NT2/D1 (cell line): Measurements from ENCODE around the gene SLC6A5.

Experiments used
- DNase-seq: peaks from one replicate; pipeline ENCODE4 v3.0.0-alpha.2; 2011; ENCODE audit warnings: low read depth, low spot score
- H3K27me3 ChIP-seq: 2 replicates; pipeline ENCODE4 v1.6.0; 2011; ENCODE audit warnings: mild to moderate bottlenecking; ENCODE audit not compliant: insufficient read length, insufficient read depth
- H3K36me3 ChIP-seq: 2 replicates; pipeline ENCODE4 v1.6.1; 2011; ENCODE audit warnings: mild to moderate bottlenecking, low read length, mixed read lengths; ENCODE audit not compliant: insufficient read depth, insufficient read length
- H3K4me1 ChIP-seq: 2 replicates; pipeline ENCODE4 v1.5.1; 2011; ENCODE audit not compliant: insufficient read depth, insufficient read length
- H3K4me3 ChIP-seq: 2 replicates; pipeline ENCODE4 v1.5.1; 2011; ENCODE audit warnings: low read depth; ENCODE audit not compliant: insufficient read length
- H3K9ac ChIP-seq: 2 replicates; pipeline ENCODE4 v1.6.0; 2011; ENCODE audit warnings: low read depth; ENCODE audit not compliant: insufficient read length
- H3K9me3 ChIP-seq: 2 replicates; pipeline ENCODE4 v1.5.1; 2011; ENCODE audit warnings: mild to moderate bottlenecking, low read length; ENCODE audit not compliant: insufficient read depth
- SUZ12 ChIP-seq: IDR thresholded peaks from 2 replicates; pipeline ENCODE4 v1.6.1; 2011; ENCODE audit not compliant: insufficient read length, insufficient read depth; ENCODE audit errors: extremely low read depth
- YY1 ChIP-seq: IDR thresholded peaks from 2 replicates; pipeline ENCODE4 v1.6.1; 2011; ENCODE audit not compliant: insufficient read length, insufficient read depth
- ZNF274 ChIP-seq: IDR thresholded peaks from 2 replicates; pipeline ENCODE4 v1.6.1; 2011; ENCODE audit warnings: mild to moderate bottlenecking, low read depth, low read length

Gene SLC6A5

GRCh38 chr11:20605602-20606091 is 6.2 kb downstream of the SLC6A5 start:
- H3K36me3 ChIP-seq = no peaks in the 10 kb centered on the region
- TF ChIP-seq ZNF274 (no peak), YY1 (no peak), SUZ12 (no peak)

GRCh38 chr11:20608934-20609333 is 9.5 kb downstream of the SLC6A5 start:
- Histone ChIP-seq H3K9me3 (no peaks in the 10 kb centered on the region), H3K27me3 (peaks cover 7% of the 10 kb centered on the region), H3K4me1 (peaks cover 5% of the 10 kb centered on the region), H3K36me3 (no peaks in the 10 kb centered on the region), H3K9ac (no peak overlapping the region), H3K4me3 (no peak overlapping the region)
- TF ChIP-seq ZNF274 = no peak
- TF ChIP-seq SUZ12 = no peak
- TF ChIP-seq YY1 = no peak
- no peak for DNase-seq

More at GRCh38 chr11:20605602-20606091, 6.2 kb downstream of the SLC6A5 start:
- no peak overlapping the region for H3K4me3 ChIP-seq
- no peaks in the 10 kb centered on the region for H3K27me3 ChIP-seq
- peaks cover under 1% of the 10 kb centered on the region for H3K4me1 ChIP-seq
- H3K9me3 ChIP-seq = no peaks in the 10 kb centered on the region
- no peak overlapping the region for H3K9ac ChIP-seq
- DNase-seq = no peak

- no peak overlapping the region for H3K4me3 ChIP-seq
- no peaks in the 10 kb centered on the region for H3K9me3 ChIP-seq
- peaks cover 5% of the 10 kb centered on the region for H3K4me1 ChIP-seq
- H3K36me3 ChIP-seq = no peaks in the 10 kb centered on the region
- peak; percentile 70 for DNase-seq
- peaks cover 7% of the 10 kb centered on the region for H3K27me3 ChIP-seq
- no peak for TF ChIP-seq SUZ12
- no peak for TF ChIP-seq ZNF274
- no peak for TF ChIP-seq YY1
- peak overlapping the region; percentile 21 for H3K9ac ChIP-seq
Observed at GRCh38 chr11:20609727-20610707, 10.6 kb downstream of the SLC6A5 start.

- Histone ChIP-seq H3K4me1 (peaks cover 5% of the 10 kb centered on the region), H3K9me3 (no peaks in the 10 kb centered on the region), H3K36me3 (no peaks in the 10 kb centered on the region), H3K9ac (no peak overlapping the region), H3K27me3 (peaks cover 7% of the 10 kb centered on the region), H3K4me3 (no peak overlapping the region)
- DNase-seq = no peak
- TF ChIP-seq SUZ12 (no peak), ZNF274 (no peak), YY1 (no peak)
Observed at GRCh38 chr11:20610825-20611224, 11.4 kb downstream of the SLC6A5 start.

GRCh38 chr11:20611445-20611844 is 12.0 kb downstream of the SLC6A5 start:
- Histone ChIP-seq H3K27me3 (peaks cover 7% of the 10 kb centered on the region), H3K9me3 (no peaks in the 10 kb centered on the region), H3K9ac (no peak overlapping the region)

GRCh38 chr11:20611892-20612291 is 12.5 kb downstream of the SLC6A5 start:
- H3K36me3 ChIP-seq = no peaks in the 10 kb centered on the region
- H3K27me3 ChIP-seq = peaks cover 7% of the 10 kb centered on the region
- H3K4me1 ChIP-seq = peaks cover 5% of the 10 kb centered on the region
- H3K9ac ChIP-seq = no peak overlapping the region
- TF ChIP-seq SUZ12 (no peak), YY1 (no peak), ZNF274 (no peak)
- no peak for DNase-seq
- no peaks in the 10 kb centered on the region for H3K9me3 ChIP-seq
- no peak overlapping the region for H3K4me3 ChIP-seq

More at GRCh38 chr11:20611445-20611844, 12.0 kb downstream of the SLC6A5 start:
- Histone ChIP-seq H3K4me1 (peaks cover 5% of the 10 kb centered on the region), H3K36me3 (no peaks in the 10 kb centered on the region), H3K4me3 (no peak overlapping the region)
- no peak for DNase-seq
- no peak for TF ChIP-seq SUZ12
- TF ChIP-seq YY1 = no peak
- TF ChIP-seq ZNF274 = no peak

- Histone ChIP-seq H3K4me3 (no peak overlapping the region), H3K9me3 (no peaks in the 10 kb centered on the region), H3K36me3 (no peaks in the 10 kb centered on the region), H3K27me3 (peaks cover 7% of the 10 kb centered on the region), H3K4me1 (peaks cover 5% of the 10 kb centered on the region), H3K9ac (no peak overlapping the region)
- TF ChIP-seq SUZ12 = no peak
- TF ChIP-seq ZNF274 = no peak
- TF ChIP-seq YY1 = no peak
- no peak for DNase-seq
Observed at GRCh38 chr11:20612416-20612815, 13.0 kb downstream of the SLC6A5 start.
